ENCODE measurements around the gene ANKRD44.

ANKRD44 gene

DNA sequence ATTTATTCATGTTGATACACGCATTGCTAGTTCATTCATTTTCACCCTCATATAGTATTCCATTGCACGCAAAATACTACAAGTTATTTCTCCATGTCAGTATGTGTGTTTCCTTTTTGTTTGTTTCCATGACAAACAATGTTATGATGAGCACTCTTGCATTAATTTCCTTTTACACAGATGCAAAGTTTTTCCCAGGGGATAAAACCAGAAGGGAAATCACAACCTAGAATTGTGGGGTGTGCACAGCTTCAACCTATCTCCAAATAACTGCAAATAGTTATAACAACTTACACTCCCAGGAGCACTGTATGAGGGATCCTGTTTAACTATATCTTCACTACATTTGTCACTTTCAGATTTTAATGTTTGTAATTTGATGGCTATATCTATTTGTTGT, 87.1 kb downstream of the ANKRD44 start:
- no peak overlapping the region for H4K8ac ChIP-seq (ENCODE audit: low read length)
- no peaks in the 10 kb centered on the region for H3K9me3 ChIP-seq (ENCODE audit: control insufficient read depth, low read length)
- H3K9ac ChIP-seq (ENCODE audit: low read length), result no peak overlapping the region
- H3K4ac ChIP-seq (ENCODE audit: low read depth in 1 of 2, low read length in 2 of 2), result no peak overlapping the region
- H3K27ac ChIP-seq (ENCODE audit: low read length, poor library complexity, severe bottlenecking), result no peak overlapping the region
- no peak overlapping the region for H2AFZ ChIP-seq (ENCODE audit: low read depth, low read length)
- no peak overlapping the region for H4K91ac ChIP-seq (ENCODE audit: low read length)
- no peak overlapping the region for H2BK120ac ChIP-seq (ENCODE audit: low read depth, low read length)
- DNase-seq, result no peak
- H3K14ac ChIP-seq (ENCODE audit: low read length in 2 of 2), result no peak overlapping the region
- no peaks in the 10 kb centered on the region for H3K4me1 ChIP-seq (ENCODE audit: control insufficient read depth, insufficient read depth, low read depth, low read length)
- H3K4me2 ChIP-seq (ENCODE audit: low read length, poor library complexity, severe bottlenecking), result no peak overlapping the region
- no CpG with 5 or more reads among the region's 2 CpGs for WGBS
- no peak overlapping the region for H2AK5ac ChIP-seq (ENCODE audit: low read length, severe bottlenecking)
- no peak overlapping the region for H2BK5ac ChIP-seq (ENCODE audit: low read depth, low read length, poor library complexity, severe bottlenecking)
- no peak overlapping the region for H2BK12ac ChIP-seq (ENCODE audit: low read length in 2 of 2)
- H3K4me3 ChIP-seq (ENCODE audit: insufficient read depth in 1 of 2, low read depth in 1 of 2, low read length in 2 of 2), result no peak overlapping the region
- peaks cover 2% of the 10 kb centered on the region for H3K79me1 ChIP-seq (replicated peaks; ENCODE audit: low read length, poor library complexity, severe bottlenecking)
- no peak overlapping the region for H3K23ac ChIP-seq (ENCODE audit: low read length in 2 of 2)
- no peaks in the 10 kb centered on the region for H3K27me3 ChIP-seq (ENCODE audit: control insufficient read depth in 1 of 2, insufficient read depth in 1 of 2, low read length in 2 of 2)
- H3K18ac ChIP-seq (ENCODE audit: low read depth in 1 of 2, low read length in 2 of 2), result no peak overlapping the region
- no peaks in the 10 kb centered on the region for H3K36me3 ChIP-seq (ENCODE audit: control insufficient read depth in 1 of 2, insufficient read depth in 2 of 2, low read depth in 1 of 2, low read length in 2 of 2)
- H2BK15ac ChIP-seq (ENCODE audit: low read depth, poor library complexity, severe bottlenecking), result no peak overlapping the region

- no peak overlapping the region for H3K23ac ChIP-seq (ENCODE audit: low read length in 2 of 2)
- H3K36me3 ChIP-seq (ENCODE audit: control insufficient read depth in 1 of 2, insufficient read depth in 2 of 2, low read depth in 1 of 2, low read length in 2 of 2), result no peaks in the 10 kb centered on the region
- H2BK12ac ChIP-seq (ENCODE audit: low read length in 2 of 2), result no peak overlapping the region
- H2AFZ ChIP-seq (ENCODE audit: low read depth, low read length), result no peak overlapping the region
- H3K14ac ChIP-seq (ENCODE audit: low read length in 2 of 2), result no peak overlapping the region
- H2AK5ac ChIP-seq (ENCODE audit: low read length, severe bottlenecking), result no peak overlapping the region
- no peak overlapping the region for H3K9ac ChIP-seq (ENCODE audit: low read length)
- H3K4me1 ChIP-seq (ENCODE audit: control insufficient read depth, insufficient read depth, low read depth, low read length), result peaks cover 4% of the 10 kb centered on the region
- H2BK120ac ChIP-seq (ENCODE audit: low read depth, low read length), result no peak overlapping the region
- H3K4ac ChIP-seq (ENCODE audit: low read depth in 1 of 2, low read length in 2 of 2), result no peak overlapping the region
- H3K18ac ChIP-seq (ENCODE audit: low read depth in 1 of 2, low read length in 2 of 2), result no peak overlapping the region
- H3K4me3 ChIP-seq (ENCODE audit: insufficient read depth in 1 of 2, low read depth in 1 of 2, low read length in 2 of 2), result no peak overlapping the region
- peaks cover 4% of the 10 kb centered on the region for H3K79me1 ChIP-seq (replicated peaks; ENCODE audit: low read length, poor library complexity, severe bottlenecking)
- no peak overlapping the region for H4K8ac ChIP-seq (ENCODE audit: low read length)
- no peak overlapping the region for H3K4me2 ChIP-seq (ENCODE audit: low read length, poor library complexity, severe bottlenecking)
- 98% methylated on average over 2 of the region's 4 CpGs for WGBS
- no peaks in the 10 kb centered on the region for H3K27me3 ChIP-seq (ENCODE audit: control insufficient read depth in 1 of 2, insufficient read depth in 1 of 2, low read length in 2 of 2)
- no peak overlapping the region for H4K91ac ChIP-seq (ENCODE audit: low read length)
- H2BK5ac ChIP-seq (ENCODE audit: low read depth, low read length, poor library complexity, severe bottlenecking), result no peak overlapping the region
- H3K9me3 ChIP-seq (ENCODE audit: control insufficient read depth, low read length), result no peaks in the 10 kb centered on the region
- no peak for DNase-seq
- no peak overlapping the region for H3K27ac ChIP-seq (ENCODE audit: low read length, poor library complexity, severe bottlenecking)
- no peak overlapping the region for H2BK15ac ChIP-seq (ENCODE audit: low read depth, poor library complexity, severe bottlenecking)
These were observed 90.9 kb downstream of the ANKRD44 start for GRCh38 chr2:197219636-197220035.

GRCh38 chr2:197217541-197217940, 93.0 kb downstream of the ANKRD44 start:
- peaks cover 4% of the 10 kb centered on the region for H3K4me1 ChIP-seq (ENCODE audit: control insufficient read depth, insufficient read depth, low read depth, low read length)
- no peak for DNase-seq
- H3K23ac ChIP-seq (ENCODE audit: low read length in 2 of 2), result no peak overlapping the region
- no peak overlapping the region for H2BK12ac ChIP-seq (ENCODE audit: low read length in 2 of 2)
- no peaks in the 10 kb centered on the region for H3K36me3 ChIP-seq (ENCODE audit: control insufficient read depth in 1 of 2, insufficient read depth in 2 of 2, low read depth in 1 of 2, low read length in 2 of 2)
- no peak overlapping the region for H3K4ac ChIP-seq (ENCODE audit: low read depth in 1 of 2, low read length in 2 of 2)
- H2BK5ac ChIP-seq (ENCODE audit: low read depth, low read length, poor library complexity, severe bottlenecking), result no peak overlapping the region
- no peak overlapping the region for H3K9ac ChIP-seq (ENCODE audit: low read length)
- no peak overlapping the region for H3K4me2 ChIP-seq (ENCODE audit: low read length, poor library complexity, severe bottlenecking)
- WGBS, result 100% methylated on average over 1 of the region's 2 CpGs
- H3K79me1 ChIP-seq (replicated peaks; ENCODE audit: low read length, poor library complexity, severe bottlenecking), result peaks cover 4% of the 10 kb centered on the region
- no peak overlapping the region for H3K27ac ChIP-seq (ENCODE audit: low read length, poor library complexity, severe bottlenecking)
- no peak overlapping the region for H4K91ac ChIP-seq (ENCODE audit: low read length)
- no peak overlapping the region for H2BK120ac ChIP-seq (ENCODE audit: low read depth, low read length)
- no peak overlapping the region for H4K8ac ChIP-seq (ENCODE audit: low read length)
- no peak overlapping the region for H3K14ac ChIP-seq (ENCODE audit: low read length in 2 of 2)
- H2AFZ ChIP-seq (ENCODE audit: low read depth, low read length), result no peak overlapping the region
- H3K9me3 ChIP-seq (ENCODE audit: control insufficient read depth, low read length), result no peaks in the 10 kb centered on the region
- no peaks in the 10 kb centered on the region for H3K27me3 ChIP-seq (ENCODE audit: control insufficient read depth in 1 of 2, insufficient read depth in 1 of 2, low read length in 2 of 2)
- H2BK15ac ChIP-seq (ENCODE audit: low read depth, poor library complexity, severe bottlenecking), result no peak overlapping the region
- H2AK5ac ChIP-seq (ENCODE audit: low read length, severe bottlenecking), result no peak overlapping the region
- H3K18ac ChIP-seq (ENCODE audit: low read depth in 1 of 2, low read length in 2 of 2), result no peak overlapping the region
- no peak overlapping the region for H3K4me3 ChIP-seq (ENCODE audit: insufficient read depth in 1 of 2, low read depth in 1 of 2, low read length in 2 of 2)

GRCh38 chr2:197216361-197216979, 94.1 kb downstream of the ANKRD44 start:
- 42% methylated on average over 5 of the region's 5 CpGs for WGBS
- H3K4me1 ChIP-seq (ENCODE audit: control insufficient read depth, insufficient read depth, low read depth, low read length), result peaks cover 4% of the 10 kb centered on the region
- H2BK15ac ChIP-seq (ENCODE audit: low read depth, poor library complexity, severe bottlenecking), result no peak overlapping the region
- H4K8ac ChIP-seq (ENCODE audit: low read length), result no peak overlapping the region
- H3K27ac ChIP-seq (ENCODE audit: low read length, poor library complexity, severe bottlenecking), result no peak overlapping the region
- peaks cover 11% of the 10 kb centered on the region for H3K79me1 ChIP-seq (replicated peaks; ENCODE audit: low read length, poor library complexity, severe bottlenecking)
- H3K9ac ChIP-seq (ENCODE audit: low read length), result no peak overlapping the region
- H3K4ac ChIP-seq (ENCODE audit: low read depth in 1 of 2, low read length in 2 of 2), result peak overlapping the region in 1 of 2 experiments; percentile 40
- no peaks in the 10 kb centered on the region for H3K9me3 ChIP-seq (ENCODE audit: control insufficient read depth, low read length)
- H3K27me3 ChIP-seq (ENCODE audit: control insufficient read depth in 1 of 2, insufficient read depth in 1 of 2, low read length in 2 of 2), result no peaks in the 10 kb centered on the region
- peak overlapping the region; percentile 15 for H4K91ac ChIP-seq (ENCODE audit: low read length)
- H3K18ac ChIP-seq (ENCODE audit: low read depth in 1 of 2, low read length in 2 of 2), result peak overlapping the region in 1 of 2 experiments; percentile 28
- no peak overlapping the region for H3K14ac ChIP-seq (ENCODE audit: low read length in 2 of 2)
- no peak overlapping the region for H3K4me2 ChIP-seq (ENCODE audit: low read length, poor library complexity, severe bottlenecking)
- no peak overlapping the region for H2AFZ ChIP-seq (ENCODE audit: low read depth, low read length)
- no peak overlapping the region for H2BK5ac ChIP-seq (ENCODE audit: low read depth, low read length, poor library complexity, severe bottlenecking)
- H3K4me3 ChIP-seq (ENCODE audit: insufficient read depth in 1 of 2, low read depth in 1 of 2, low read length in 2 of 2), result no peak overlapping the region
- H2BK12ac ChIP-seq (ENCODE audit: low read length in 2 of 2), result peak overlapping the region in 1 of 2 experiments; percentile 52
- no peaks in the 10 kb centered on the region for H3K36me3 ChIP-seq (ENCODE audit: control insufficient read depth in 1 of 2, insufficient read depth in 2 of 2, low read depth in 1 of 2, low read length in 2 of 2)
- no peak overlapping the region for H3K23ac ChIP-seq (ENCODE audit: low read length in 2 of 2)
- H2BK120ac ChIP-seq (ENCODE audit: low read depth, low read length), result no peak overlapping the region
- DNase-seq, result peak; percentile 57
- no peak overlapping the region for H2AK5ac ChIP-seq (ENCODE audit: low read length, severe bottlenecking)
